ENCODE results near the gene SMIM24.

DNA sequence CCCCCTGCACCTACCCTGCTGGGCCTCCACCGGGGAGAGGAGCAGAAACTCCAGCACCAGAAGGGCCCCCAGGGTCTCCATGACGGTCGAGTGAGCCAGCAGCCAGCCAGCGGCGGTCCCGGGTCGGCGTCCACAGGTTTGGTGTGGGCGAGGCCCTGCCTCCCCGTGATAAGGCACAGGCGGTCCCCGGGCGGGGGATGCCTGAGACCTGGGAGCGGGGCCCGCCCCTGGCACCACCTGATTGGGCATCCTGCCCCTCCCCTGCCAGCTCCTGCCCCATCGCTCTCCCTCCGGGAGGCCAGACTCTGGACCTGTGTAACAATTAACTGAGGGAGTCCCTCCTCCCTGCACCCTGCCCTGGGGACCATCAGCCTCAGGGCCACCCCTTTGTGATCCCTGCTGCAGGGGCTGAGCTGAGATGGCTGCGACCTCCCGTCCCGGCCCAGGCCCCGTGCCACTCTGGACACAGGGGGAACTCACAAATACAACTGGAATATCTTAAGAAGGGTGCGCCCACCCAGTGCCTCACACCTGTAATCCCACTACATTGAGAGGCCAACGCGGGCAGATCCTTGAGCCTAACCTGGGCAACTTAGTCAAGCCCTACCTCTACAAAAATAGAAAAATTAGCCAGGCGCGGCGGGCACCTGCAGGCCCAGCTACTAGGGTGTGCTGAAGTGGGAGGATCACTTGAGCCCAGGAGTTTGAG lies at the start of gene SMIM24:
- TF ChIP-seq POLR2A (IDR thresholded peaks at IDR 0.05) (no peak), CTCF (IDR thresholded peaks at IDR 0.05) (no peak), EP300 (IDR thresholded peaks at IDR 0.05) (no peak), POLR2AphosphoS5 (IDR thresholded peaks at IDR 0.05) (no peak)
